B cell (primary cell): ENCODE measurements around the gene RC3H1.

Source experiments
- EZH2 ChIP-seq: IDR thresholded peaks from 2 replicates; pipeline ENCODE4 v1.6.1; 2012; ENCODE audit warnings: borderline replicate concordance, low read depth, mild to moderate bottlenecking, moderate library complexity, low read length; ENCODE audit not compliant: insufficient read depth, poor library complexity, severe bottlenecking
- TF ChIP-seq, protein P1 (sequence below): fragments of 200-600 bp; IDR thresholded peaks from one replicate; pipeline ENCODE4 v1.8.0; 2022; ENCODE audit warnings: antibody characterized with exemption, mild to moderate bottlenecking

DNA sequence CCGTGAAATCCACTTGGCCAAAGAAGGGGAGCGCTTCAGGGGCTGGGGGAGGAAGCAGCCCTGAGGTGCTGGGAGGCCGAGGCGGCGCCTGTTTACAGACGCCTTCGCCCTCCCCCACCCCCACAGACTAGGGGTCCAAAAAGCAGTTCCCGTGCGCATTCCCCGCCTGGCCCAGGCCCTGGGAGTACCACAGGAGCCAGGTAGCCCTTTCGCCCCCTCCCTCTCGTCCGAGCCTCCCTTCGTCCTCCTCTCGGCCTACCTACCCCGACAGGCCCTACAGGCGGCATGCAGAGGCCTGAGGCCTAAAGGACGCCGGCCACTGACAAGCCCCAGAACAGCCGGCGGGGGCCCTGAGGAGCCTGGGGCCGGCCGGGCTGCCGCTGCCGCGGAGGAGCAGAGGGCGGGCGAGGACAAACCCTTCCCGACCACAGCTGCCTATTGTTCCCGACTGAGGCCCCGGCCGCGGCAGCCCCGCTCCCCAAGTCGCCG, 522 bp downstream of the RC3H1 start:
- TF ChIP-seq, protein P1, sequence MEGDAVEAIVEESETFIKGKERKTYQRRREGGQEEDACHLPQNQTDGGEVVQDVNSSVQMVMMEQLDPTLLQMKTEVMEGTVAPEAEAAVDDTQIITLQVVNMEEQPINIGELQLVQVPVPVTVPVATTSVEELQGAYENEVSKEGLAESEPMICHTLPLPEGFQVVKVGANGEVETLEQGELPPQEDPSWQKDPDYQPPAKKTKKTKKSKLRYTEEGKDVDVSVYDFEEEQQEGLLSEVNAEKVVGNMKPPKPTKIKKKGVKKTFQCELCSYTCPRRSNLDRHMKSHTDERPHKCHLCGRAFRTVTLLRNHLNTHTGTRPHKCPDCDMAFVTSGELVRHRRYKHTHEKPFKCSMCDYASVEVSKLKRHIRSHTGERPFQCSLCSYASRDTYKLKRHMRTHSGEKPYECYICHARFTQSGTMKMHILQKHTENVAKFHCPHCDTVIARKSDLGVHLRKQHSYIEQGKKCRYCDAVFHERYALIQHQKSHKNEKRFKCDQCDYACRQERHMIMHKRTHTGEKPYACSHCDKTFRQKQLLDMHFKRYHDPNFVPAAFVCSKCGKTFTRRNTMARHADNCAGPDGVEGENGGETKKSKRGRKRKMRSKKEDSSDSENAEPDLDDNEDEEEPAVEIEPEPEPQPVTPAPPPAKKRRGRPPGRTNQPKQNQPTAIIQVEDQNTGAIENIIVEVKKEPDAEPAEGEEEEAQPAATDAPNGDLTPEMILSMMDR = no peak
- no peak for TF ChIP-seq EZH2
